Activated naive CD8-positive, alpha-beta T cell treated with anti-CD3 and anti-CD28 coated beads, Interleukin-2, amount 10 ng/mL, durations not matched to agents 7 days and 5 days (primary cell): ENCODE results near the gene NIPAL4. TPM values are rescaled to one million over a fixed set of nuclear protein-coding genes. Genes with fewer than 3 reads are reported as not detected.
"Not testable (repeated sequence)": the region's sequence is repeated elsewhere in the genome, so short reads cannot be mapped to it uniquely, and the experiment has no call there.

Experiments used
- ATAC-seq: fragments of 150-1000 bp; cut with Tn5 transposase; one replicate; pipeline ENCODE4 v1.10.0; 2021; ENCODE audit warnings: low read depth, moderate library complexity
- POLR2A ChIA-PET: fragments of 350-600 bp; sonication (Branson Sonifier 250); formaldehyde crosslinking; loops from one replicate; lab custom pipeline; 2021; ENCODE audit warnings: antibody characterized with exemption; lab: Charles Lee
- DNase-seq: peaks from one replicate; pipeline ENCODE4 v3.0.0; 2021
- H3K27ac Mint-ChIP-seq: one replicate; pipeline ENCODE4 v1.8.0; 2022; ENCODE audit warnings: mild to moderate bottlenecking, mixed read lengths
- H3K27me3 Mint-ChIP-seq: one replicate; pipeline ENCODE4 v1.8.0; 2022; ENCODE audit warnings: mild to moderate bottlenecking, moderate library complexity, mixed read lengths
- H3K36me3 Mint-ChIP-seq: one replicate; pipeline ENCODE4 v1.8.0; 2021; ENCODE audit warnings: mild to moderate bottlenecking, mixed read lengths
- H3K4me1 Mint-ChIP-seq: one replicate; pipeline ENCODE4 v1.8.0; 2021; ENCODE audit warnings: mixed read lengths
- H3K4me3 Mint-ChIP-seq: one replicate; pipeline ENCODE4 v1.8.0; 2022; ENCODE audit warnings: mild to moderate bottlenecking, moderate library complexity, mixed read lengths
- H3K9me3 Mint-ChIP-seq: one replicate; pipeline ENCODE4 v1.8.0; 2021; ENCODE audit warnings: mixed read lengths
- total RNA-seq, 2 experiments: library from RNA; stranded (reverse); gene quantifications; one replicate each; pipeline ENCODE4 v1.2.3, GENCODE V29; 2021

Gene NIPAL4
- total RNA-seq, 2 experiments from 2014 or later, result not detected

DNA sequence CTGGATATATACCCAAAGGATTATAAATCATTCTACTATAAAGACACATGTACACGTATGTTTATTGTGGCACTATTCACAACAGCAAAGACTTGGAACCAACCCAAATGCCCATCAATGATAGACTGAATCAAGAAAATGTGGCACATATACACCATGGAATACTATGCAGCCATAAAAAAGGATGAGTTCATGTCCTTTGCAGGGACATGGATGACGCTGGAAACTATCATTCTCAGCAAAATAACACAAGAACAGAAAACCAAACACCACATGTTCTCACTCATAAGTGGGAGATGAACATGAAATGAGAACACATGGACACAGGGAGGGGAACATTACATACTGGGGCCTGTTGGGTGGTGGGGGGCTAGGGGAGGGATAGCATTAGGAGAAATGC lies 22.7 kb downstream of the NIPAL4 start:
- ATAC-seq, H3K9me3 Mint-ChIP-seq, DNase-seq, H3K4me3 Mint-ChIP-seq, H3K27me3 Mint-ChIP-seq, POLR2A ChIA-PET: not testable (repeated sequence)
- H3K27ac Mint-ChIP-seq, result peak overlapping the region; percentile 13
- H3K4me1 Mint-ChIP-seq, result peaks cover 33% of the 10 kb centered on the region
- H3K36me3 Mint-ChIP-seq, result peaks cover 38% of the 10 kb centered on the region

DNA sequence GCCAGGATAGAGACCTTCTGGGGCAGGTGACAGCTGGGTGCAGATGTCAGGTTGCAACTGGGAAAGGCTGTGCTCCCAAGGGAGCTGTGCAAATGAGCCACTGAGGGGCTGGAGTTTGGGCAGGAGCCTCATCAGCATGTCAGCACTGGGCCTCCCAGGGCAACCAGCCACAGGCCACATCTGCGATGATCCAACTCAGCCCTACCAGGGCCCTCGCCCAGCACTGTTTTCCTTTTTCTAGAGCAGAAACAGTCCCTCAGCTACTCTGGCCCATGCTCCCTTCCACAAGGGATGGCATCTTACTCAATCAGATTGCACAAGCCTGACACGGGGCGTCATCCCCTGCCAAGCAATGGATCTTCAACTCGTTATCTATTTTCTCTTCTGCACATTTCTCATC lies 24.8 kb downstream of the NIPAL4 start:
- Mint-ChIP-seq H3K27ac (no peak overlapping the region), H3K36me3 (peaks cover 46% of the 10 kb centered on the region), H3K4me1 (peaks cover 20% of the 10 kb centered on the region), H3K9me3 (no peaks in the 10 kb centered on the region), H3K27me3 (no peaks in the 10 kb centered on the region), H3K4me3 (no peak overlapping the region)
- no peak for ATAC-seq
- POLR2A ChIA-PET, result no interaction called here
- no peak for DNase-seq

DNA sequence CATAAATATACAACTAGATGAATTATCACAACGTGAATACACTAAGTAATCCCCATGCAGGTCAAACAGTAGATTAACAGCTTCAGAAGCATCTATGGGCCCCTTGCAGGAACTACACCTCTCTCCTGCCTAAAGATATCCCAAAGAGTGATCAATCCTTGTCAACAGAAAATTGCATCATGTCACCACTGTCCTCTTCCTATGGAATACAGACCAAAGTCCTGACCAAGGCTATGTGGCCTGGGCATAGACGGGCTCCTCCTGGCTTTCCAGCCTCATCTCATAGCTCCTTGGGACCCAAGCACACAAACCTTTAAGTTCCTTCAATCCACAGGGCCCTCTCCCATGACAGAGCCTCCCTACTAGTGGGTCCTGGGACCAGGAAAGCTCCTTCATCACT lies 25.3 kb downstream of the NIPAL4 start:
- Mint-ChIP-seq H3K4me3 (no peak overlapping the region), H3K36me3 (peaks cover 45% of the 10 kb centered on the region), H3K4me1 (peaks cover 18% of the 10 kb centered on the region), H3K27ac (no peak overlapping the region), H3K9me3 (no peaks in the 10 kb centered on the region), H3K27me3 (no peaks in the 10 kb centered on the region)
- POLR2A ChIA-PET, result no interaction called here
- ATAC-seq (no peak), DNase-seq (no peak)

DNA sequence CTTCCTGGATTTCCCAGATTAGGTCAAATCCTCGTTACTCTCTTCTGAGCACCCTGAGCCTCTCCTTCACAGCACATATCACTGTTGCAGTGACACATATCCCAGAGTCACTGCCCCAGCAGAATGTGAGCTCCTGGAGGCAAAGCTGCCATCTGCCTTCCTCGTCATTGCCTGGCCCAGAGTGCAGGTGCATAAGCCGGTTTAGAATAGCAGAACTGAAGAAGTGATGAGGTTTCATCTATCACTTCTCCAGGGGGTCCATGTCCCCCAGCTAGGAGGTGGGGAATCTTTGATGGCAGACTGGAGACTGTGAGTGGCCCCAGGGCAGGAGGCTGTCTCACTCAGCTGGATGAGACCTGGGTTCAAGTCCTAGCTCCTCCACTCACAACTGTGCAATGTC lies 25.8 kb downstream of the NIPAL4 start:
- DNase-seq (no peak), ATAC-seq (no peak)
- POLR2A ChIA-PET, result no interaction called here
- H3K9me3 Mint-ChIP-seq, result no peaks in the 10 kb centered on the region
- peaks cover 18% of the 10 kb centered on the region for H3K4me1 Mint-ChIP-seq
- H3K27ac Mint-ChIP-seq, result no peak overlapping the region
- H3K4me3 Mint-ChIP-seq, result no peak overlapping the region
- peaks cover 48% of the 10 kb centered on the region for H3K36me3 Mint-ChIP-seq
- H3K27me3 Mint-ChIP-seq, result no peaks in the 10 kb centered on the region

DNA sequence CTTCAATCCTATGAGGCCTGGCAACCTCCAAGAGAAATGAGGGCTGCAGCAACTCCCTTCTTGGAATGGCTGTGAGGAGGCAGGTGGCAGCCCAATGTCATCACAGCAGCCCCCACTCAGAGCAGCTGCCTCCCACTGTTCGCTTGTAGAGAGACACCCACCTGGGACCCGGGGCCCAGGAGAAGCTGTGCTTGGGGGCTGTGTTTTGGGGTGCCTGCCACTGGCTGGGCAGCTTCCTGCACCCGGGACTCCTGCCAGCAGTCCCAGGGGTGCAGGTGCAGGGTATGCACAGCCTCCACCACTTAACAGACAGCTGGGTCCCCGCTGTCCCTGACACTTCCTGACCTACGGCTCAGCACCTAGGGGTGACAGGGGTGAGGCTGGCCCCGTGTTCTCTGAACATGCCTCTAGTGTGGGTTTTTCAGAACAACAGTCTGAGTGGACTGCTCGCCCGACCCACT lies 26.2 kb downstream of the NIPAL4 start:
- no peak overlapping the region for H3K4me3 Mint-ChIP-seq
- peak overlapping the region; percentile 35 for H3K27ac Mint-ChIP-seq
- H3K9me3 Mint-ChIP-seq, result no peaks in the 10 kb centered on the region
- peaks cover 16% of the 10 kb centered on the region for H3K4me1 Mint-ChIP-seq
- no peaks in the 10 kb centered on the region for H3K27me3 Mint-ChIP-seq
- ATAC-seq, result peak; percentile 50
- H3K36me3 Mint-ChIP-seq, result peaks cover 49% of the 10 kb centered on the region
- POLR2A ChIA-PET, result no interaction called here
- no peak for DNase-seq

DNA sequence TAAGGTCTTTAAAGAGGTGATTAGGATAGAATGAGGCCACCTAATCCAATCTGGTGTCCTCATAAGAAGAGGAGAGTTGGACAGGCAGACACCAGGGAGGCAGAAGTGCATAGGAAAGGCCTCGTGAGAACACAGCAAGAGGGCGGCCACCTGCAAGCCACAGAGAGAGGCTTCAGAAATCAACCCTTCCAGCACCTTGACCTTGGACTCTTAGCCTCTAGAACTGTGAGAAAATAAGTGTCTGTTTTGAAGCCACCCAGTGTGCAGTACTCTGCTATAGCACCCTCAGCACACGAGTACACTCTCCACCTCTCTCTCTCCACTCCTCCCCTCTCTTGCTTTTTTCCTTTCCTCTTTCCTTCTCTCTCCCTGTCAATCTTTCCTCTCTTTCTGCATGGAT lies 26.8 kb downstream of the NIPAL4 start:
- H3K4me3 Mint-ChIP-seq, result peak overlapping the region; percentile 1
- peak overlapping the region; percentile 22 for H3K27ac Mint-ChIP-seq
- POLR2A ChIA-PET, result no interaction called here
- no peaks in the 10 kb centered on the region for H3K27me3 Mint-ChIP-seq
- H3K4me1 Mint-ChIP-seq, result peaks cover 14% of the 10 kb centered on the region
- H3K36me3 Mint-ChIP-seq, result peaks cover 51% of the 10 kb centered on the region
- DNase-seq (no peak), ATAC-seq (peak; percentile 32)
- H3K9me3 Mint-ChIP-seq, result no peaks in the 10 kb centered on the region

DNA sequence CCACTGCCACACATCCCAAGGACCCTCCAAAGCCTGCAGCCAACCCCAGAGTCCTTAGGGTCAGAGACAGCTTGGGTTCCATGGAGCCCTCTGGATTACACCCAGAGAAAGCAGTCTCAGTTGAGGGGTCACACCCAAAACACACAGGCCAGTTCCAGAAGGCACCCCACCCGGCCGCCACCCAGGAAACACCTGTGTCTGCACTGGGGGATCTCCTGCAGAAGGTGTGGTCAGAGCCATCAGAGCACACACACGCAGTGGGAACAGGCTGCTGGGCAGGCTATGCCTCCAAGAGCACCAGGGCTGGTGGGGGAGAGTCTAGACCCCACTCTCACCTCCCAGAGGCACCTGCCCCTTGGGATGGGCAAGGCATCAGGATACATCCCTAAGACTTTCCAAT lies 27.3 kb downstream of the NIPAL4 start:
- Mint-ChIP-seq H3K27me3 (no peaks in the 10 kb centered on the region), H3K4me3 (peak overlapping the region; percentile 1), H3K27ac (peak overlapping the region; percentile 7), H3K4me1 (peaks cover 14% of the 10 kb centered on the region), H3K36me3 (peaks cover 49% of the 10 kb centered on the region), H3K9me3 (no peaks in the 10 kb centered on the region)
- ATAC-seq (peak; percentile 27), DNase-seq (no peak)
- POLR2A ChIA-PET, result no interaction called here

DNA sequence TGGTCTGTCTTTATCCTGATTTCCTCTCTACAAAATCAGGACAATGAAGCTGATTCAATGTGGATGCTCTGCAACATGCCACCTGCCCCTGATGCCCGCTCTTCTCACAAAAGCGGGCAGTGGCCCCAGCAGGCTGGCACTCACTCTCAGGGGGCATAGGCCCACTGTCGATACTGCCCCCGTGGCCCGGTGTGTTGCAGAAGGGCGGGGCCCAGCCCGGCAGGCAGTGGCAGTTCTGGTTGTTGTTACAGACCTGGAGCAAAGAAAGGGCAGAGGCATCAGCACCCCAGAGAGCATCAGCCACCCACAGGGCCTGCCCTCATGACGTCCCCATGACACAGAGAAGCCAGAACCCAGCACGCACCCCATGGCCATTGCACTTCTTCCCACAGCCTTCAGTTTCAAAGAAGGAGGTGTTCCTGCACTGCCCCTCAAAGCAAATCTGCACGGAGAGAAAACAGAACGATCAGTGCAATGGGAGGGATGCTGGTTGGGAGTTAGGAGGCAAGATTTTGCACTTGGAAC lies 31.5 kb downstream of the NIPAL4 start:
- no peak overlapping the region for H3K4me3 Mint-ChIP-seq
- H3K36me3 Mint-ChIP-seq, result peaks cover 39% of the 10 kb centered on the region
- DNase-seq, result no peak
- H3K9me3 Mint-ChIP-seq, result no peaks in the 10 kb centered on the region
- ATAC-seq, result no peak
- H3K4me1 Mint-ChIP-seq, result peaks cover 17% of the 10 kb centered on the region
- POLR2A ChIA-PET, result no interaction called here
- no peaks in the 10 kb centered on the region for H3K27me3 Mint-ChIP-seq
- H3K27ac Mint-ChIP-seq, result no peak overlapping the region

DNA sequence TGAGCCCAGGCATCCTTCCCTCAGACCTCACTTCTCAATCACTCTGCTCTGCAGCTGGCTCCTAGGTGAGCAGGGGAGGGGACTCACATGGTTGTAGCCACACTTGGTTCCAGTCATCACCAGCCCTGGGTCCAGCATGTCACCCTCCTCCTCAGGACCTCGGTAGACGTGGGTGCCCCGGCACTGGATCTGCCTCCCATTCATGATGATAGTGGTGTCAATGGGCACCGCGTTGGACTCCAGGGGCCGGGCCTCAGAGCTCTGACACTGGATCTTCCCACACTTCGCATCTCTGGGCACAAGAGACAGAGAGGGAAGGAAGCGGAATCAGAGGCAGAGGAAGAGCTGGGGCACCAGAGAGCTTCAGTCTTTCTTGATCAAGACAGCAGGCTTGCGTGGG lies 32.9 kb downstream of the NIPAL4 start:
- Mint-ChIP-seq H3K9me3 (no peaks in the 10 kb centered on the region), H3K4me3 (no peak overlapping the region), H3K27ac (no peak overlapping the region), H3K27me3 (no peaks in the 10 kb centered on the region), H3K36me3 (peaks cover 38% of the 10 kb centered on the region), H3K4me1 (peaks cover 7% of the 10 kb centered on the region)
- POLR2A ChIA-PET, result no interaction called here
- DNase-seq (no peak), ATAC-seq (no peak)

DNA sequence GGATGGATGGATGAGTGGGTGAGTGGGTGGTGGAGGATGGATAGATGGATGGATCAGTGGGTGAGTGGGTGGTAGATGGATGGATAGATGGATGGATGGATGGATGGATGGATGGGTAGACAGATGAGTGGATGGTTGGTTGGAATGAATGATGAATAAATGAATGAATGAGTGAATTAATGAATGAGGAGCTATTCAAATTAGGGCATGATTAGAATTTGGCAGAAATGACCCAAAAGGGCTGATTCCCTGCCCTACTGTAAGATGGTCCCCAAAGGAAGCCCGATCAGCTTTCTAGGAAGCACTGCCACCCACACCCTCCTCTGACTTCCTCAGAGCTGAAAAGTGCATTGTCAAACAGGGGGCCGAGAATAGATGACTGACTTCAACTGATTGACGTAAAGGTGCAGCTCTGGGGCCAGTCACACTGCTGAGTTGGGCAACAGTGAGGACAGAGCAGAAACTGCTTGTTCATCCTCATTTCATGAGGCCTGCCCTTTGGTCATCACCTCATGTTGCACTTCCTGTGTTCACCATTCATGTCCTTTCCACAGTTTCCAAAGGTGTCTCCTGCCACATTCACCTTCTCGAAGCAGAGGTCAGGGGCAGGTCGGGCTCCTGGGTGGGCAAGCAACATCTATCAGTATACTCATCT lies 34.3 kb downstream of the NIPAL4 start:
- Mint-ChIP-seq H3K9me3 (no peaks in the 10 kb centered on the region), H3K4me1 (peaks cover 7% of the 10 kb centered on the region), H3K36me3 (peaks cover 33% of the 10 kb centered on the region), H3K27me3 (no peaks in the 10 kb centered on the region), H3K4me3 (no peak overlapping the region), H3K27ac (no peak overlapping the region)
- DNase-seq (no peak), ATAC-seq (no peak)
- POLR2A ChIA-PET, result no interaction called here

DNA sequence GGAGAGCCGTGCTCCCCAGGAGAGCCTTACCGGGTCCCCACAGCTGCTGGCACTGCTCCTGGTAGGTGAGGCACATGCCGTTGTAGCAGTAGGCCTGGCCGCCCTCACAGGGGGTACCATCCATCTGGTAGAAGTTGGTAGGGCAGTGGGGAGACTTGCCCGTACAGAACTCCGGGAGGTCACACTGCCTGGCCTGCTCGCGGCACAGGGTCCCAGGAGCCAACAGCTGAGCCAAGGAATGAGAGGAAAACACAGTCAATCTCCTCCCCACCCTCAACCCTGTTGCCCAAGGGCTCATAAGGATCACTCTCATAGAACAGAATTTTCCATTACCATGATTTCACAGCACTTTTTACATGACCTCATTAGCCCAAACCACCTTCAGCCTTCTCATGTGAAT lies 36.9 kb downstream of the NIPAL4 start:
- Mint-ChIP-seq H3K4me3 (no peak overlapping the region), H3K9me3 (no peaks in the 10 kb centered on the region), H3K27ac (no peak overlapping the region), H3K36me3 (peaks cover 32% of the 10 kb centered on the region), H3K4me1 (peaks cover 9% of the 10 kb centered on the region), H3K27me3 (no peaks in the 10 kb centered on the region)
- POLR2A ChIA-PET, result no interaction called here
- DNase-seq, result no peak
- ATAC-seq, result no peak

DNA sequence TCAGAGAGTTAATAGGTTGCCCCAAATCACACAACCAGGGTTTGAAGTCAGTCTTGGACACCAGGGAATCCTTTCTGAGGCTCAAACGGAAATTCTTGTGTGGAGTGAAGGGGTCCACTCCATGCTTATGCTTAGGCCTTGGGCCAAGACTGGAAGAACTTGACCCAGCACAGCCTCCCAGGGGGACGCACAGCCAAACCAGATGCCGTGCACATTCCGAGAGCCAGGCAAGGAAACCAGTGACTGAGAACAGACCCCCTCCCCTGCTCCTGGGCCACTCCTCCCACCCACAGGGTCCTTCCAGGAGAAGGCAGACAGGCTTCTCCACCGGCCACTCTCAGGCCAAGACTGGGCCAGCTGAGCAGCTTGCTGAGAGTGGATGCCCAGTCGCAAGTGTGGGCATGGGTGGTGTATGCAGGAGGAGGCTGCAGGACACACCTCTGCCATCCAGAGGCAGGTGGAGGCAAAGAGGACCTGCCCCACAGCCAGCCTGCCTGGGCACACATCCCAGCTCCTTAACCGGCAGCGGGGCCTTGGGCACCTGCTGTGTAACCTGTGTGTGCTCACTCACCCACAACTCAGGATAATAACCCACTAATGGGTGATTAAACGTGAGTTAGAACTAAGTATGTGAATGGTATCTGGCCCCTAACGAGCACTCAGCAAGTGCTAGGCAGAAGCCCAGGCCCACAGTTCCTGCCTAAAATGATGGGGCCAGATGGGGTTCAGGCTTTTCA lies 38.0 kb downstream of the NIPAL4 start:
- POLR2A ChIA-PET, result no interaction called here
- Mint-ChIP-seq H3K27ac (no peak overlapping the region), H3K4me1 (peaks cover 19% of the 10 kb centered on the region), H3K27me3 (no peaks in the 10 kb centered on the region), H3K4me3 (no peak overlapping the region), H3K9me3 (no peaks in the 10 kb centered on the region), H3K36me3 (peaks cover 38% of the 10 kb centered on the region)
- no peak for ATAC-seq
- no peak for DNase-seq

DNA sequence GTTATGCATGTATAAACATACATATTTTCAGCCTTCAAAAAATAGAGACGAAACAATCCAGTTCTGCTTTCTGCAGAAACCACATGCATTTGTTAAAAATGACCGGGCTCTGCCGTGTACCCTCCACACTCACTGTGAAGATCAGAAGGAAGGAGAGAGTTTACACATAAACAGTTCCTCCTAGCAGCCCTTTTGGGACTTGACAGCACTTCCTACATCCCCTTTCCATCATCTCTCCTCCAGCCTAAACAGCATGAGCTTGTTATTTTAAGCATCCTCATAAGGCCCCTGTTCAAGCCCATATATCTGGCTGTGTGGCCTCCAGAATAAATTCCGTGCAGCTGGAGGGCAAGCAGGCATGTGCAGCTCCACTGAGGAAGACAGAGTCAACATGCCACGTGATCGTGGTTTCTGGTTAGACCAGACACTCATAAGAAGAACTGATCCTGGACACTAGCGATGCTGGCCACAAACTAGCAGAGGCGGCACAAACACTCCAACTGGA lies 42.2 kb downstream of the NIPAL4 start:
- Mint-ChIP-seq H3K36me3 (peaks cover 33% of the 10 kb centered on the region), H3K4me3 (no peak overlapping the region), H3K27ac (no peak overlapping the region), H3K9me3 (no peaks in the 10 kb centered on the region), H3K27me3 (no peaks in the 10 kb centered on the region), H3K4me1 (peaks cover 25% of the 10 kb centered on the region)
- ATAC-seq (no peak), DNase-seq (no peak)
- POLR2A ChIA-PET, result no interaction called here

DNA sequence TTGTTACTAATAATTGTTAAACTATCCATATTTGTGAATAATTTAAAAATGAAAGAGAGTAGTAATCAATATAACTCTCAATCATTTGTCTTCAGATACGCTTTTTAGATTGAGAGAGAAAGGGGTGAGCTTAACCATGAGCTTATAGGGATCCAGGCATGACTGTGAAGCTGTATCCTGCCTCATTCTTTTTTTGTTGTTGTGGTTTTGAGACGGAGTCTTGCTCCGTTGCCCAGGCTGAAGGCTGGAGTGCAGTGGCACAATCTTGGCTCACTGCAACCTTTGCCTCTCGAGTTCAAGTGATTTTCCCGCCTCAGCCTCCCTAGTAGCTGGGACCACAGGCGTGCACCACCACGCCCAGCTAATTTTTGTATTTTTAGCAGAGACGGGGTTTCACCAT lies 44.0 kb downstream of the NIPAL4 start:
- no peaks in the 10 kb centered on the region for H3K9me3 Mint-ChIP-seq
- no peak overlapping the region for H3K27ac Mint-ChIP-seq
- ATAC-seq (no peak), DNase-seq (no peak)
- no peaks in the 10 kb centered on the region for H3K27me3 Mint-ChIP-seq
- POLR2A ChIA-PET, result no interaction called here
- peaks cover 27% of the 10 kb centered on the region for H3K4me1 Mint-ChIP-seq
- H3K4me3 Mint-ChIP-seq, result no peak overlapping the region
- peaks cover 45% of the 10 kb centered on the region for H3K36me3 Mint-ChIP-seq
